Activated T-helper 2 cell treated with anti-CD3 and anti-CD28 coated beads, Interferon-gamma antibody, Interleukin-2, Interleukin-4, amounts not matched to agents 10 μg/mL and 5 μg/mL and 100 μg/mL, durations not matched to agents 14 hours and 24 hours and 36 hours (primary cell): ENCODE results near the gene ANKLE2. TPM values are rescaled to one million over a fixed set of nuclear protein-coding genes. Genes with fewer than 3 reads are reported as not detected.
"Not testable (repeated sequence)": the region's sequence is repeated elsewhere in the genome, so short reads cannot be mapped to it uniquely, and the experiment has no call there.

Source experiments
- DNase-seq: peaks from one replicate; pipeline ENCODE4 v3.0.0; 2021; ENCODE audit warnings: low spot score
- H3K27ac Mint-ChIP-seq: one replicate; pipeline ENCODE4 v1.8.0; 2021; ENCODE audit warnings: mixed read lengths
- H3K27me3 Mint-ChIP-seq: one replicate; pipeline ENCODE4 v1.8.0; 2021; ENCODE audit warnings: low read depth, mixed read lengths
- H3K36me3 Mint-ChIP-seq: one replicate; pipeline ENCODE4 v1.8.0; 2021; ENCODE audit warnings: low read depth, mixed read lengths
- H3K4me1 Mint-ChIP-seq: one replicate; pipeline ENCODE4 v1.8.0; 2021; ENCODE audit warnings: low read depth, mixed read lengths
- H3K4me3 Mint-ChIP-seq: one replicate; pipeline ENCODE4 v1.8.0; 2021; ENCODE audit warnings: low read depth, mild to moderate bottlenecking, moderate library complexity, mixed read lengths
- H3K9me3 Mint-ChIP-seq: one replicate; pipeline ENCODE4 v1.8.0; 2021; ENCODE audit warnings: mixed read lengths
- intact Hi-C: fragments of 100-400 bp; cut with micrococcal nuclease; formaldehyde crosslinking; loops from one replicate; pipeline ENCODE4 v1.15.1; 2023
- total RNA-seq: library from RNA; stranded (reverse); gene quantifications from 2 replicates; pipeline ENCODE4 v1.2.3, GENCODE V29; 2022

The ANKLE2 gene
- total RNA-seq, 1 donor from 2014 or later = 152 TPM

DNA sequence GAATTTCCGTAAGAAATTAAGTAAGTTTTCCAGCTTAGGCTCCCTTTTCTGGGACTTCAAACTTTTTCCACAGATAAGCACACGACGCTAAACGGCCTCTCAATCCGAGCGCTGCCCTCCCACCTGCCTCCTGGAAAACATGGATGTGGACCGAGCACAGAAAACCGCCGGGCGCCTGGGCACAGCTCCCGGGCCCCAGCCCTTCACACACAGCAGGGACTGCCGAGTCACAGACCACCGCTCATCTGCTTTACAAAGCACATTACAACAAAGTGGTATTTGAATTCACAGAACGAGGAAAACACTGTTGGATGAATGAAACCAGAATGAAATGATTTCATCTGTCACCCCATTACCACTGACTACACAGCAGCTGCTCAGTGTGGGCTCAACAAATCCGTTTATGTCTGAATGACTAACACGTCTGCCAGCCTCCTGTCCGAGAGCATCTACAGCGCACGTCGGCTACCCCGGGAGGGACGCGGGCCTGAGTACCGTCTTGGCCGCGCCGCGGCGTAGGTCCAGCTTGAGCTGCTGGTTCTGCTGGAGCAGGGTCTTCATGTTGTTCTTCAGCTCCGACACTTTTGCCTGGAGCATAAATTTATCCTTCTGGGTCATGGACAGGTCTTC is 13.1 kb upstream of the ANKLE2 start:
- H3K36me3 Mint-ChIP-seq = peaks cover 66% of the 10 kb centered on the region
- H3K4me3 Mint-ChIP-seq = no peak overlapping the region
- intact Hi-C loops = no loop called here
- H3K27me3 Mint-ChIP-seq = no peaks in the 10 kb centered on the region
- DNase-seq = no peak
- no peaks in the 10 kb centered on the region for H3K9me3 Mint-ChIP-seq
- no peak overlapping the region for H3K27ac Mint-ChIP-seq
- H3K4me1 Mint-ChIP-seq = peaks cover 15% of the 10 kb centered on the region

DNA sequence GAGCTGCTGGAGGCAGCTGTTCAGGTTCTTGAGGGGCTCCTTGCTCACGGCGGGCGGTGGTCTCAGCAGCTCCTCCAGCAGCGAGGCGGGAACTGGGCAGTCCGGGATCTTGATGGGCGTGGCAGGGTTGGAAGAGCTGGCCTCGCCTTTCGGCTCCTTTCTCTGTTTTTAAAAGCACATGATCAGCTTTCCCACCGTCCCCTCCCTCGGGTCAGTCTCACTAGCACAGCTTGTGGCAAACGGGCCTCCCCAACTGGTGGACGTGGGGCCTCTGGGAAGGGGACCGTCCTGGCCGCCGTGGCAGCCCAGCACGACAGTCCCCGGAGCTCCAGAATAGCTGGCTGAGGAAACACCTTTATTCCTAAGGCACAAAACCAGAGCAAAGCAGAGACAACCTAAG is 12.5 kb upstream of the ANKLE2 start:
- peaks cover 15% of the 10 kb centered on the region for H3K4me1 Mint-ChIP-seq
- H3K4me3 Mint-ChIP-seq = no peak overlapping the region
- no peaks in the 10 kb centered on the region for H3K9me3 Mint-ChIP-seq
- intact Hi-C loops = no loop called here
- H3K27ac Mint-ChIP-seq = no peak overlapping the region
- H3K36me3 Mint-ChIP-seq = peaks cover 66% of the 10 kb centered on the region
- no peak for DNase-seq
- H3K27me3 Mint-ChIP-seq = no peaks in the 10 kb centered on the region

- intact Hi-C loops = no loop called here
- no peak overlapping the region for H3K27ac Mint-ChIP-seq
- DNase-seq = no peak
Measured at GRCh38 chr12:132773077-132773955, 11.7 kb upstream of the ANKLE2 start.

DNA sequence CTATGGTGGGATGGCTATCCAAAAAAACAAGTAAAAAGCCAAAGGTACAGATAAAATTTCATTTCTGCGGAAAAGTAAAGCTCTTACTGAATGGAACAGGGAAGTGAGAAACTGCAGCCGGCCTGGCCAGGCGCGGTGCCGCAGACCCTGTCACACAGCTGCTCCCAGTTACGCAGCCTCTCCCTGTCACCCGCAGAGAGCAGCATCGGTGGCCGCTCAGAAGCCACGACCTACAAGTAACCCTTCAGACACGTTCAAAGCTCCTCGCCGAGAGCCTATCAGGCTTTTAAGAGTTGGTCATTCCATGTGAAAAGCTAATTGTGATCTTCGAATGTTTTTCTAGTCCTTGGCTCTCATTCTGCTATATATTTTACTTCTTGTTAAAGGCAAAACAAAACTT is 11.0 kb upstream of the ANKLE2 start:
- peaks cover 19% of the 10 kb centered on the region for H3K4me1 Mint-ChIP-seq
- DNase-seq = no peak
- no peaks in the 10 kb centered on the region for H3K9me3 Mint-ChIP-seq
- intact Hi-C loops = no loop called here
- no peak overlapping the region for H3K27ac Mint-ChIP-seq
- H3K4me3 Mint-ChIP-seq = no peak overlapping the region
- H3K36me3 Mint-ChIP-seq = peaks cover 71% of the 10 kb centered on the region
- H3K27me3 Mint-ChIP-seq = no peaks in the 10 kb centered on the region

More at GRCh38 chr12:132773077-132773955, 11.7 kb upstream of the ANKLE2 start:
- Mint-ChIP-seq H3K9me3 (no peaks in the 10 kb centered on the region), H3K27me3 (no peaks in the 10 kb centered on the region), H3K4me1 (peaks cover 17% of the 10 kb centered on the region), H3K36me3 (peaks cover 74% of the 10 kb centered on the region), H3K4me3 (no peak overlapping the region)

GRCh38 chr12:132771126-132771838 is 9.7 kb upstream of the ANKLE2 start:
- peak; percentile 21 for DNase-seq
- H3K27ac Mint-ChIP-seq = peak overlapping the region; percentile 53
- no peak overlapping the region for H3K4me3 Mint-ChIP-seq
- no peaks in the 10 kb centered on the region for H3K9me3 Mint-ChIP-seq
- H3K27me3 Mint-ChIP-seq = no peaks in the 10 kb centered on the region
- peaks cover 60% of the 10 kb centered on the region for H3K36me3 Mint-ChIP-seq
- intact Hi-C loops = no loop called here
- peaks cover 19% of the 10 kb centered on the region for H3K4me1 Mint-ChIP-seq

- Mint-ChIP-seq H3K27ac (no peak overlapping the region), H3K9me3 (no peaks in the 10 kb centered on the region), H3K27me3 (no peaks in the 10 kb centered on the region), H3K4me3 (no peak overlapping the region), H3K36me3 (peaks cover 27% of the 10 kb centered on the region), H3K4me1 (peaks cover 19% of the 10 kb centered on the region)
- intact Hi-C loops = loop anchor here (10.0 kb wide), 1 partner anchor 52 kb away; the partner anchor contains the start of gene PGAM5
- no peak for DNase-seq
Measured at GRCh38 chr12:132766380-132767085, 4.9 kb upstream of the ANKLE2 start.

DNA sequence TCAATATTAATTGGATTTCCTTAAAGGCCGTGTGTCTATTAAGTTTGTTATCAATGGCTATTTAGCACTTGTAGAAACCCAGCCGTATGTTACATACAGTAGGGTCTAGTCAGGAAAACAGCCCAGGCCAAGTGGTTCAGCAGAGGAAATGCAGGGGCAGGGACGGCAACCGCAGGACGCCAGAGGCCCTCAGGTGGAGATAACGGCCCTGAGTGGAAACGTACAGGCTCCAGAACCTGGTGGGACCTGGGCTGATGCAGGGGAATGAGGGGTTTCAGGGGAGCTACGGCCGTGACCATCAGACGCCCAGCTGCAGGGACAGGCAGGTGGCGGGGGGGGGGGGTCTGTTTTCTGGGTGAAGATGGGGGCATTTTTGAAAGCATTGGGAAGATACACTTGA is 3.7 kb upstream of the ANKLE2 start:
- Mint-ChIP-seq H3K36me3 (peaks cover 29% of the 10 kb centered on the region), H3K27me3 (no peaks in the 10 kb centered on the region), H3K9me3 (no peaks in the 10 kb centered on the region), H3K4me3 (no peak overlapping the region), H3K27ac (no peak overlapping the region), H3K4me1 (peaks cover 17% of the 10 kb centered on the region)
- DNase-seq = no peak
- intact Hi-C loops = loop anchor here (10.0 kb wide), 1 partner anchor 51 kb away; the partner anchor contains the start of gene PGAM5

DNA sequence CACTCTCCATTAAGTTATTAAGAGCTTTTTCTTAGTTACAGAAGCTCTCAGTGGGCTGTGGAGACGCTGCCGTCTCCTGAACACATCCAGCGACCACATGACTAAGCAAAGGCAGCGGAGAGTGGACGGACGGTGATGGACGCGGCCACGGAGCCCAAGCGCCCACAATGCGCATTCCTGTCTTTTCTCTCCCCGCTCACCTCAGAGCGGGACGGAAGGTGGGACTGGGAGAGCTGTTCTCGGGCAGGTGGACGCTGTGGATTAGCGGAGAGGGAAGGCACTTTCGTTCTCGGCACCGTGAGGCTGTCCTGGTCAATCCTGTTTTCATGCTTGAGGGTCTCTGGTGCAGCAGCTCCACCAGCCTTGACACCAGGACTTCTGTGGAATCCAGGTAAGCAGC is 2.6 kb upstream of the ANKLE2 start:
- H3K4me1 Mint-ChIP-seq = peaks cover 19% of the 10 kb centered on the region
- H3K4me3 Mint-ChIP-seq = no peak overlapping the region
- intact Hi-C loops = loop anchor here (5.0 to 10.0 kb wide), 4 partner anchors 49 to 318 kb away; partner anchors contain the start of genes GOLGA3, PGAM5 and ZNF140

GRCh38 chr12:132761921-132762583 is 420 bp upstream of the ANKLE2 start:
- DNase-seq = peak; percentile 81
- Mint-ChIP-seq H3K4me1 (peaks cover 17% of the 10 kb centered on the region), H3K27ac (peak overlapping the region; percentile 60), H3K9me3 (no peaks in the 10 kb centered on the region), H3K27me3 (no peaks in the 10 kb centered on the region), H3K36me3 (peaks cover 27% of the 10 kb centered on the region), H3K4me3 (peak overlapping the region; percentile 71)
- intact Hi-C loops = loop anchor here (1.0 to 10.0 kb wide), 8 partner anchors 47 to 369 kb away; partner anchors contain the start of genes CHFR, GOLGA3, PGAM5 and POLE

More for the DNA sequence above, 2.6 kb upstream of the ANKLE2 start:
- no peak for DNase-seq
- Mint-ChIP-seq H3K27me3 (no peaks in the 10 kb centered on the region), H3K9me3 (no peaks in the 10 kb centered on the region), H3K36me3 (peaks cover 22% of the 10 kb centered on the region), H3K27ac (no peak overlapping the region)

DNA sequence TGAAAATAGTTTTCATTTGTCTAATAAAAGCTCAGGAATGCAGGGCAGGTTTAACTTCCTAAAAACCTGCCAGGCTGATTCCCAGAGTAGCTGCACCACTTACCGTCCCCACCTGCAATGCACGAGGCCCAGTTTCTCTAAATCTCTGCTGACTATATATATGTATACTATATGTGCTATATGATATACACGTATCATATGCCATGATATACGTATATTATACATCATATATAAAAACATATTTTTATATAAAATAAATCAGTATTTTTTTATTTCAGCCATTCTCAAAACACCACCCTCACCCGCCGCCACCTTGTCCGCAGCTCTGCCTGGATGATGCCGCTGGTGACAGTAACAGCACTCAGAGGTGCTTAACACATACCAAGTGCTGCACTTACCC is 2.3 kb downstream of the ANKLE2 start:
- Mint-ChIP-seq H3K27me3 (no peaks in the 10 kb centered on the region), H3K27ac (no peak overlapping the region), H3K4me3 (no peak overlapping the region), H3K9me3 (no peaks in the 10 kb centered on the region), H3K36me3 (peaks cover 41% of the 10 kb centered on the region), H3K4me1 (peaks cover 18% of the 10 kb centered on the region)
- intact Hi-C loops = no loop called here
- DNase-seq = no peak

- peaks cover 18% of the 10 kb centered on the region for H3K4me1 Mint-ChIP-seq
- H3K27me3 Mint-ChIP-seq, H3K4me3 Mint-ChIP-seq, DNase-seq, intact Hi-C loops, H3K9me3 Mint-ChIP-seq, H3K27ac Mint-ChIP-seq: not testable (repeated sequence)
- H3K36me3 Mint-ChIP-seq = peaks cover 44% of the 10 kb centered on the region
Measured at GRCh38 chr12:132758825-132759224, 2.8 kb downstream of the ANKLE2 start.
